Measurements from ENCODE around the gene CHST11. TPM values are rescaled to one million over a fixed set of nuclear protein-coding genes. Genes with fewer than 3 reads are reported as not detected.

The CHST11 gene
- total RNA-seq, 1 experiment from 2014 or later, result 1.1 TPM

GRCh38 chr12:104516821-104517220 lies 60.1 kb downstream of the CHST11 start:
- ChIA-PET POLR2A (ENCODE audit: low non-redundant PET) (no interaction called here), CTCF (no interaction called here)
- no peaks in the 10 kb centered on the region for H3K9me3 ChIP-seq (ENCODE audit: low read depth, low read length, poor library complexity, severe bottlenecking)
- no peak for TF ChIP-seq CTCF (conservative IDR thresholded peaks at IDR 0.05; ENCODE audit: low read depth, low read length)
- TF ChIP-seq EZH2 (IDR thresholded peaks at IDR 0.05; ENCODE audit: borderline replicate concordance, low read depth, low read length, poor library complexity, severe bottlenecking), result no peak
- BruUV-seq (replicated peaks), result no TSS peak
- intact Hi-C loops (cut with micrococcal nuclease; ENCODE audit: unreplicated experiment), result no loop called here
- no peak overlapping the region for H3K4me3 ChIP-seq (ENCODE audit: low read depth, low read length, poor library complexity, severe bottlenecking)
- no peaks in the 10 kb centered on the region for H3K36me3 ChIP-seq (ENCODE audit: insufficient read depth, low read length, poor library complexity, severe bottlenecking)
- no peaks in the 10 kb centered on the region for H3K27me3 ChIP-seq (replicated peaks; ENCODE audit: insufficient read depth, low read depth, low read length, poor library complexity)
- no peak for DNase-seq (ENCODE audit: low spot score)
- H3K4me1 ChIP-seq (ENCODE audit: insufficient read depth, low read length, poor library complexity, severe bottlenecking), result no peaks in the 10 kb centered on the region
- H3K27ac ChIP-seq (ENCODE audit: low read depth, low read length, poor library complexity, severe bottlenecking), result no peak overlapping the region

- DNase-seq (ENCODE audit: low spot score), result no peak
- Histone ChIP-seq H3K4me1 (ENCODE audit: insufficient read depth, low read length, poor library complexity, severe bottlenecking) (no peaks in the 10 kb centered on the region), H3K9me3 (ENCODE audit: low read depth, low read length, poor library complexity, severe bottlenecking) (no peaks in the 10 kb centered on the region), H3K27ac (ENCODE audit: low read depth, low read length, poor library complexity, severe bottlenecking) (no peak overlapping the region), H3K4me3 (ENCODE audit: low read depth, low read length, poor library complexity, severe bottlenecking) (no peak overlapping the region), H3K36me3 (ENCODE audit: insufficient read depth, low read length, poor library complexity, severe bottlenecking) (no peaks in the 10 kb centered on the region), H3K27me3 (replicated peaks; ENCODE audit: insufficient read depth, low read depth, low read length, poor library complexity) (no peaks in the 10 kb centered on the region)
- intact Hi-C loops (cut with micrococcal nuclease; ENCODE audit: unreplicated experiment), result no loop called here
- no TSS peak for BruUV-seq (replicated peaks)
- POLR2A ChIA-PET (ENCODE audit: low non-redundant PET), result no interaction called here
- CTCF ChIA-PET, result no interaction called here
- no peak for TF ChIP-seq CTCF (conservative IDR thresholded peaks at IDR 0.05; ENCODE audit: low read depth, low read length)
- TF ChIP-seq EZH2 (IDR thresholded peaks at IDR 0.05; ENCODE audit: borderline replicate concordance, low read depth, low read length, poor library complexity, severe bottlenecking), result no peak
Observed at GRCh38 chr12:104517880-104518279, 61.1 kb downstream of the CHST11 start.

- Histone ChIP-seq H3K4me1 (ENCODE audit: insufficient read depth, low read length, poor library complexity, severe bottlenecking) (peaks cover 9% of the 10 kb centered on the region), H3K27ac (ENCODE audit: low read depth, low read length, poor library complexity, severe bottlenecking) (no peak overlapping the region), H3K9me3 (ENCODE audit: low read depth, low read length, poor library complexity, severe bottlenecking) (no peaks in the 10 kb centered on the region), H3K4me3 (ENCODE audit: low read depth, low read length, poor library complexity, severe bottlenecking) (no peak overlapping the region), H3K27me3 (replicated peaks; ENCODE audit: insufficient read depth, low read depth, low read length, poor library complexity) (no peaks in the 10 kb centered on the region), H3K36me3 (ENCODE audit: insufficient read depth, low read length, poor library complexity, severe bottlenecking) (no peaks in the 10 kb centered on the region)
- no TSS peak for BruUV-seq (replicated peaks)
- POLR2A ChIA-PET (ENCODE audit: low non-redundant PET), result no interaction called here
- no peak for DNase-seq (ENCODE audit: low spot score)
- TF ChIP-seq CTCF (conservative IDR thresholded peaks at IDR 0.05; ENCODE audit: low read depth, low read length) (no peak), EZH2 (IDR thresholded peaks at IDR 0.05; ENCODE audit: borderline replicate concordance, low read depth, low read length, poor library complexity, severe bottlenecking) (no peak)
- CTCF ChIA-PET, result no interaction called here
- intact Hi-C loops (cut with micrococcal nuclease; ENCODE audit: unreplicated experiment), result no loop called here
Observed at GRCh38 chr12:104519190-104520019, 62.7 kb downstream of the CHST11 start.

All from A673 (cell line).